SK-N-SH treated with all-trans-retinoic acid at 6 μM for 48 hours (cell line): ENCODE measurements around the gene PPP2R3C.

Experiments used
- CSDC2 ChIP-seq: fragments of 250-450 bp; sonication (Bioruptor Pico); IDR thresholded peaks from 2 replicates; pipeline ENCODE4 v1.5.0; 2020; ENCODE audit warnings: mild to moderate bottlenecking, moderate library complexity
- ESRRG ChIP-seq: fragments of 250-450 bp; sonication (Bioruptor Pico); IDR thresholded peaks from 2 replicates; pipeline ENCODE4 v1.6.1; 2021; ENCODE audit warnings: mild to moderate bottlenecking
- ISL1 ChIP-seq: fragments of 250-450 bp; sonication (Bioruptor Pico); IDR thresholded peaks from 2 replicates; pipeline ENCODE4 v2.1.2; 2022; ENCODE audit warnings: mild to moderate bottlenecking, moderate library complexity
- OSR1 ChIP-seq: fragments of 250-450 bp; sonication (Bioruptor Pico); IDR thresholded peaks from 2 replicates; pipeline ENCODE4 v1.8.0; 2022; ENCODE audit warnings: moderate library complexity, mild to moderate bottlenecking, inconsistent platforms
- PATZ1 ChIP-seq: fragments of 250-450 bp; sonication (Bioruptor Pico); IDR thresholded peaks from 2 replicates; pipeline ENCODE4 v1.8.0; 2020; ENCODE audit warnings: mild to moderate bottlenecking, moderate library complexity, borderline replicate concordance
- PPARA ChIP-seq: fragments of 250-450 bp; sonication (Bioruptor Pico); IDR thresholded peaks from 2 replicates; pipeline ENCODE4 v1.5.0; 2020; ENCODE audit warnings: mild to moderate bottlenecking, borderline replicate concordance
- SNAI2 ChIP-seq: fragments of 250-450 bp; sonication (Bioruptor Pico); IDR thresholded peaks from 2 replicates; pipeline ENCODE4 v1.5.0; 2020; ENCODE audit warnings: mild to moderate bottlenecking, moderate library complexity
- TF ChIP-seq, protein P1 (sequence below): fragments of 250-450 bp; sonication (Bioruptor Pico); IDR thresholded peaks from 2 replicates; pipeline ENCODE4 v1.5.1; 2020; ENCODE audit warnings: low read depth, mild to moderate bottlenecking, moderate library complexity

- TF ChIP-seq CSDC2 (CRISPR knock-in tag) (no peak), ISL1 (CRISPR knock-in tag) (no peak), PPARA (CRISPR knock-in tag) (no peak), SNAI2 (CRISPR knock-in tag) (no peak), OSR1 (CRISPR knock-in tag) (no peak), PATZ1 (CRISPR knock-in tag) (no peak), ESRRG (no peak)
- TF ChIP-seq, protein P1, sequence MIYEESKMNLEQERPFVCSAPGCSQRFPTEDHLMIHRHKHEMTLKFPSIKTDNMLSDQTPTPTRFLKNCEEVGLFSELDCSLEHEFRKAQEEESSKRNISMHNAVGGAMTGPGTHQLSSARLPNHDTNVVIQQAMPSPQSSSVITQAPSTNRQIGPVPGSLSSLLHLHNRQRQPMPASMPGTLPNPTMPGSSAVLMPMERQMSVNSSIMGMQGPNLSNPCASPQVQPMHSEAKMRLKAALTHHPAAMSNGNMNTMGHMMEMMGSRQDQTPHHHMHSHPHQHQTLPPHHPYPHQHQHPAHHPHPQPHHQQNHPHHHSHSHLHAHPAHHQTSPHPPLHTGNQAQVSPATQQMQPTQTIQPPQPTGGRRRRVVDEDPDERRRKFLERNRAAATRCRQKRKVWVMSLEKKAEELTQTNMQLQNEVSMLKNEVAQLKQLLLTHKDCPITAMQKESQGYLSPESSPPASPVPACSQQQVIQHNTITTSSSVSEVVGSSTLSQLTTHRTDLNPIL (CRISPR knock-in tag) = no peak
Measured at GRCh38 chr14:35050652-35051051, 71.1 kb downstream of the PPP2R3C start.
